Left lobe of liver (tissue), 2 donors: Measurements from ENCODE around the gene KCNQ1. TPM values are rescaled to one million over a fixed set of nuclear protein-coding genes. Genes with fewer than 3 reads are reported as not detected.
A peak's percentile ranks its signal among the peaks of the same experiment; 100 is the strongest.

Source experiments
- ATAC-seq: fragments of 200-7000 bp; cut with Tn5 transposase; one replicate; pipeline ENCODE4 v1.9.1; 2020; ENCODE audit warnings: mild to moderate bottlenecking, moderate library complexity
- DNase-seq: peaks from one replicate; pipeline ENCODE4 v3.0.0-alpha.2; 2020; ENCODE audit warnings: low spot score
- total RNA-seq: library from RNA; stranded (reverse); gene quantifications from one replicate; pipeline ENCODE4 v1.2.1, GENCODE V29; 2021
- donor health status: DM: no; HTN: no; CAD: no; lungs with moderate emphysema.
- donor health status: DM: no; HTN: yes; CAD: no.

Gene KCNQ1
- total RNA-seq, 1 donor from 2014 or later: 2.1 TPM

DNA sequence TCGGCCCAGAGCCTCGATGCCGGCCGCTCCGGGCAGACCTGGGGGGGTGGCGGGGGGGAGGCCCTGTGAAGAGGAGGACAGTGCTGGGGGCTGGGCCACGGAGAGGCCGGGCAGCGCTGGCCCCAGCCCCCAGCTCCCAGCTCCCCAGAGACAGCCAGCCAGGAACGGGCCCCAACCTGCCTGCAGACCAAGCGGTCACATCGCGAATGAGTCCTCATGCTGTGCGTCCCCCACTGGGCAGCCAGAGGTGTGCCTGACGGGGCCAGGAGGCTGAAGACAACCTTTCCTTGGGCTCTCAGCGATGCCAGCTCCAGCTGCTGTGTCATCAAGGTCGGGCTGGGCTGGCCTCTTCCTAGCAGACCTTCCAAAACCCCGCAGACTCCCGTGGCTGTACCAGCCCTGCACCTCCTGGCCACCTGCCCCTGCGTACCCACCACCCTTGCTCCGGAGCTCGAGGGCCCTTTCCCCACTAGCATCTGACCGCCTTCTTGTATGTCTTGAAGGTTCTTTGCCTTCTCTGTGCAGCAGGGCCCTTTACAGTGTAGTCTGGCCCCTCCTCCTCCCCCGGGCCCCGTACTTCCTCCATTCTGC lies 352.4 kb downstream of the KCNQ1 start:
- ATAC-seq: no peak
- DNase-seq: peak; percentile 35

DNA sequence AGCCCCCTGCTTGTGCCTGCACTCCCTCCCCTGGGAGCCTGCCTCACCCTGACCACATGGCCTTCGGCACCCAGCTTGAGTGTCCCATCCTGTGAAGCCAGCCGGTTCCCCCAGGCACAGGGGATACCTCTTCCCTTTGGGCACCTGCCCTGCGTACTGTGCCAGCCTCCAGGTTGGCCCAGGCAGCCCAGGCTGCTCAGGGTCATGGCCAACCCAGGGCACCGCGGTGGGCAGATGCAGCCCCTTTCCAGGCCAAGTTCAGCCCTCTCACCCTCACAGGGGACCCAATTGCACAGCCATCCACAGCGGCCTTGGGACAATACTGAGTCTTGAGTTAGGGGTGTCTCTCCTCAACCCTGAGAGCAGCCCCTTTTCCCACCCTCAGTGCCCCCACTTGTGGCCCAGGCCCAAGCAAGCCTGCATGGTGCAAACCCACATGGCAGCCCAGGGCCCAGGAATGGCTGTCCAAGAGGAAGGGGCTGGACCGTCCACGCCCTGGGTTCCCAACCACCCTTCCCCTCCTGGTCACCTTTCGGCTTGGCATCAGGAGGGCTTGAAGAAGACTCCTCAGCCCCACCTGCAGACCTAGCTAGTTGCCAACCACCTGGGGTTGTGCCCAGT lies 353.0 kb downstream of the KCNQ1 start:
- ATAC-seq: no peak

DNA sequence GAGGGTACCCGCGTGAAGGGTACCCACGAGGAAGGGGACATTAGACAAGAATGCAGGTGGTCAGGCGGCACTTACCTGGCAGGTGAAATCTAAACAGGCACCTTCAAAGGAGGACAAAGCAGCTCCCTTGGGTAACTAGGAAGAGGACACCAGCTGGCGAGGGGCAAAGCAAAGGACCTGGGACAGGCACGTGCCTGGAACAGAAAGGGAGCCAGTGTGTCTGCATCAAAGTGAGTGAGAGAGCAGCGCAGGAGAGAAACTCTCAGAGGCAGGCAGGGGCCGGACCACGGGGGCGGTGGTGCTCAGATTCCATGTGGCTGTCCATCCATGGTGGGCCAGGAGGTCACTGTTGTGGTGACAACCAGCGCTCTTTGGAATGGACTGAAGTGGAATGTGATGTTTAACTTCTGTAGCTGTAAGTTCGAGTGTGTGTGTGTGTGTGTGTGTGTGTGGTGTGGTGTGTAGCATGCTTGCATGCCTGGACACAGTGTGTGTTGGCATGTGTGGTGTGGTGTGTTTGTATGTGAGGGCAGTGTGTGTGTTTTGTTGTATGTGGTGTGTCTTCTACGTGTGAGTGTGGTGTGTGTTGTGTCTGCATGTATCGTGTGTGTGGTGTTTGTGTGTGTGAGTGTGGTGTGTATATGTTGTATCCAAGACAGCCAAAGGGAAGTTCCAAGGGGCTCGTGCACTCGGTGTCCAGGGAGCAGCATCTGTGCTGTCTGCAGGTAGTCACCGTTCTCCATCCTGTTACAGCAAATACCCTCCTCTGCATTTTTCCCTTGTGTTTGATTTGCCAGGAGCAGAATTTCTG lies 354.3 kb downstream of the KCNQ1 start:
- DNase-seq (no peak), ATAC-seq (no peak)

More for the DNA sequence above, 353.0 kb downstream of the KCNQ1 start:
- DNase-seq: peak; percentile 38

DNA sequence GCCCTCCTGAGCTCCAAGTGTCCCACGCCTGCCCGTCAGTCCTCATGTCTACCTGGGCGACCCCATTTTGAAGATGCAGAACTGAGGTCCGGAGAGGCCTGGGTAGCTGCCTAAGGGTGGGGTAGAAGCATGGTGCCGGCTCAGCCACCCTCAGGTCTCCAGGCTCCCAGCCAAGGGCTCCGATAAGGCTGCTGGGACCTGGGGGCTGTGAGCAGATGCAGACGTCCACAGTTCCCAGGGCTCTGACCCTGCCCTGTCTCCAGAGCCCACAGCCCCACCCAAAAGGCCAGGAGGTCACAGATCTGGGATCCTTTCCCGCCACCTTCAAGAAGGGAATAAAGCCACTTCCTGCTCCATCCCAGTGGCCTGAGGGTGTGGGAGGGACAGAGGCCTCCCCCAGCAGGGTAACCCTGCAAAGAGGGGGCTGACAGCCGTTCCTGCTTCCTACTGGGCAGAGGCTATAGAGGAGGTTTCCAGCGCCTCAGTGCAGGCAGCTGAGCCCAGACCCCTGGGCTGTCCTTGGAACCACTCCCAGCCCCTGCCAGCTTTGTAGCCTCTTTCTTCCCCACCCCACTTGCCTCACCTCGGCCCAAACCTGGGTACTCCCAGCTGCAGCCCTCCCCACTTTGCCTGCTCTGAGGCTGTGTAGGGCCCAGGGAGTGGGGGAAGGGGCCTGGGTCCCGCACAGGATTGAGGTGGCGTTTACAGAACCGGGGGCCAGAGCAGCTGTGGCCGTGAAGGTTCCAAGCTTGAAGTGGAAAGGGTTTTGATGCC lies 355.3 kb downstream of the KCNQ1 start:
- DNase-seq (peak; percentile 35), ATAC-seq (no peak)

DNA sequence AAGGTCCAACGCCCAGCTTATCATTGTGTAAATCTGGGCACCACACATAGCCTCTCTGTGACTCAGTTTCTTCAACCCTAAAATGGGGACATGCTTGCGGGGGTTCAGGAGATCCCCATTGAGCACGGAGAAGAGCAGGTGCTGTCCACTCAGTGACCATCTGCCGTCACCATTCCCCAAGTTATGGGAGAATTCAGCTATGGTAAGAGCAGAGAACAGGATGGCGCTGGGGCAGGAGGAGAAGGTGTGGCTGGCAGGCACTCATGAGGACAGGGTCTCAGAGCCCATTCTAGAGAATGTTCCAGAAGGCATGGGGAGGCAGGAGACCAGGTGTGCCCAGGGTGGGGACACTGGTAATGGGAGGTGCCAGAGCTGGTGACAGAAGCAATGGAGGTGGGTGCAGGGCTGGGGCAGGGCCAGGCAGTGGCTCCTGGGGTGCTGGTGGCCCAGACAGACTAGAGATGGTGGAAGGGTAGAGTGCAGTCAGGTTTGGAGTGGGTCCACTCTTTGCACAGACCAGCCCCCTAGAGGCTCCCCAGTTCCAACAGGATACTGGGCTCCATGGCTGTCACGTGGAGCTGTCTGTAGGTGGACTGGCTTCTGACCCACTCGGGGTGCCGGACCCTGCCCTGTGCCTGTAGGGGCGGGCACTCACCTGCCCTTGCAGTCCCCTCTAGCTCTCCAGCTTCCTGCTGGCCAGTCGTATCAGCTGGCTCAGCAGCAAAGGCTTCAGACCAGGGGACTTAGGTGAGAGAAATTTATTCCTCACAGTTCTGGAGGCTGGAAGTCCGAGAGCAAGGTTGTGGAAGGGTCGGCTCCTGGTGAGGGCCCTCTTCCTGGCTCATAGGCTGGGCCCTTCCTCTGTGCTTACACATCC lies 356.1 kb downstream of the KCNQ1 start:
- DNase-seq (no peak), ATAC-seq (no peak)

DNA sequence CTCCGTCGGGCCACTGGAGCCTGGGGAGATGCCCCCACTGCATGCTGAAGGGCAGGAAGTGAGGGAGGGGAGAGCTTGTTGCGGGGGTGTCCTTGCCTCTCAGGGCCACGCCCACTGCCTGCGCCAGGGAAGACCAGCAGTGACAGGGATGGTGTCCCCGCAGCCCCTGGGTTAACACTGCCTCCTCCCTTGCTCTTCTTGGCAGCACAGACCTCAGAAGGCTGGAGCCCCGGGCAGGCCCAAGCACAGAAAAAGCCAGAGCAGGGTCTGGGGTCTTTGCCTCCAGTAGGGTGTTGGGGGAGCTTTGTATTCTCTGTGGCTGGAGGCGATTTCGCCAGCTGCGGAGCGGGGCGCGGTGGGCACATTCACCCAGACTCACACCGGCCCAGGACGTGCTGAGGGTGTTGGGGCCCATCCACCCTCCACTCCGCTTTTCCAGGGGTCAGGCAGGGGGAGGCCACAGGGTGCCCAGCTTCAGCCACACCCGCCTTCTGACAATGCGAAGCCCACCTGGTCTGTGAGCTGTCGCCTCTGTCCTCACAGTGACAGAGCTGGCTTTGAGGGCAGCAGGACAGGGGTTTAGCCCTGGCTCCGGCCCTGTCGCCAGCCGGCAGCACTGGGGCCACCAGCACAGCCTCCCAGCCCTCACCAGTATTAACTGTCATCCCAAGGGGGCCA lies 357.0 kb downstream of the KCNQ1 start:
- ATAC-seq (no peak), DNase-seq (peak; percentile 33)

DNA sequence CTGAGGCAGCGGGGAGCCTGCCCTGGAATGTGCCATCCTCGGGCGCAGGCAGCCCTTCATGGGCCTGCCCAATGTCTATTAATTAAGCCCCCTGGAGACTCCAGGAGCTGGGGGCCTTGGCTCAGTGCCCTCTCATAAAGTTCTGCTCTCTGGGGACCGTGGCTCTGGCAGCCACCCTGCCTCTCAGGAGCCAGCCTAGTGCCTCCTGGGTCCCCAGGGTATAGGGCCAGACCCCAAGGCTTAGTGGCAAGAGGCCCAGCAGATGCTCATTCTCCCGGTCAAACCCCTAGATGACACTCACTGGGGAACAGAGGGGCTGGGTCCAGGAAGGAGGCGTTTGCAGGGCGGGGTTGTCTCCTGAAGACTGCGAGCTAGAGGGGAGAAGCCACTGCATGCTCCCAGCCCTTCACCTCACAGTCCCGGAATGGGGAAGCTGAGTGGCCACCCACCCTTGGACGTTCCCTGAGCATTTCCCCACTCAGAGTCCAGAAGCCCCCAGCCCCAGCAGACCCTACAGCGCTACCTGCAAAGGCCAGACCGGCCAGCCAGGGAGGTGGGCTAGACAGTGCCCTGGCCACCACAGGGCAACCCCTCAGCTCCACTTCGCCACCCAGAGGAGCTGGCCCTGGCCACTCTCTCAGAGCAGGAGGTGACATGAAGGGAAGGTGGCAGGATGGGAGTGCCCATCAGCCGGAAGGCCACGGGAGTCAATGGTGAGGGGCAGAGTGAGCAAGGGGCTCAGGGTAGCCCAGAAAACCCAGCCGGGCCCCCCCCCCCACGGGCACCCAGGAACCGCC lies 357.8 kb downstream of the KCNQ1 start:
- ATAC-seq (no peak), DNase-seq (peak; percentile 35)

DNA sequence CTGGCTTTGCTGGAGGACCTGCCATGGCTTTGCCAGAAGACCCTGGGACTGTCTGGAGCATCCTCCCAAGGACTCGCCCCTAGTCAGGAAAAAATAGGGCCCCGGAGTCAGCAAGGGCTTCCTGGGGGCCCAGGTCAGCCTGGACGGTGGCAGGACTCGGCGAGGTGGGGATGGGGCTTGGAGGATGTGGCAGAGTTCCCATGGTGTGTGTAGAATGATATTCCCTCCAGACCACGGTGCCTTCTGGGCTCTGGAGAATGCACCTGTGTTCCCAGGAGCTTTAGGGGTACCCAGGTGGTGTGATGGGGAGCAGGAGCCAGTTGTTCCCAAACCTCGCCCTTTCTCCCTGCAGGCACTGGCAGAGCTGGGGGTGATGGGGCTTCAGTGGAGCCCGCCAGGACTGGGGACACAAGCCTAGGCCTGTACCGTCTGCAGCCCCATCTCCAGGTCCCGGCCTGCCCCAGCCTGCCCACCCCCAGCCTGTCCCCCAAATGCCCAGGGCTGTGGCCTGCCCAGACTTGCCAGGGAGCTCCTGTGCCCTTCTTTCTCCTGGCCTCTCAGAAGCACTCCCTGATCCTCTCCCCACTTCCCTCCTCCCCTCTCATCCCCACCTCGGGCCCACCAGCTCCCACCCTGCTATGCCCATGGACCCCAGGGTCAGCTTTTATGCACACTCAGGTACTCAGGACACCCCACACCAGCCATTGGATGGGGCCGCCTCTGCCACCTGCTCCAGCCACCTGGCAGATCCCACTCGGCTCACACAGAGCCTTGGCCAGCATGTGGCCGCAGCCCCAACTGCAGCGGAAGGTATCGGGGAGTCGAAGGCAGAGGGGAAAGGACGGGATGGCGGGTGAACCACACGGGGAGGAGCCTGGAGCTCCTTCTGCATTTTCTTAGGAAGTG lies 358.6 kb downstream of the KCNQ1 start:
- no peak for ATAC-seq
- peak; percentile 40 for DNase-seq

DNA sequence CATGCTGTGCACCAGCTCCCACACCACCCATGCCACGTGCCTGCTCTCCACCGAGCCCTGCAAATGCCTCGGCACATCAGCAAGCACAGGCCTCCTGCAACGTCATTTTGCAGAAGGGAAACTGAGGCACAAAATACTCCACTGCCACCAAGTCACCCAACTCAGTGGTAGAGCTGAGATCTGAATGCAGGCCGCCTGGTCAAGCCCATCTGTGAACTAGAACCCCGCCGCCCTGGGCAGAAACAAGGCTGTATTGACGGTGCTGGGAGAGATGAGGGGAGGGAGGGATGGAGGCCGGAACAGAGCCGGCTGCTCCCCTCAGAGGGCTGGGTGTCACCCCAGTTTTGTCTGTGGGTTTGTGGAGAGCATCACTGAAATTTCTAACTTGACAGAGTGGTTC lies 359.4 kb downstream of the KCNQ1 start:
- DNase-seq (no peak), ATAC-seq (no peak)

DNA sequence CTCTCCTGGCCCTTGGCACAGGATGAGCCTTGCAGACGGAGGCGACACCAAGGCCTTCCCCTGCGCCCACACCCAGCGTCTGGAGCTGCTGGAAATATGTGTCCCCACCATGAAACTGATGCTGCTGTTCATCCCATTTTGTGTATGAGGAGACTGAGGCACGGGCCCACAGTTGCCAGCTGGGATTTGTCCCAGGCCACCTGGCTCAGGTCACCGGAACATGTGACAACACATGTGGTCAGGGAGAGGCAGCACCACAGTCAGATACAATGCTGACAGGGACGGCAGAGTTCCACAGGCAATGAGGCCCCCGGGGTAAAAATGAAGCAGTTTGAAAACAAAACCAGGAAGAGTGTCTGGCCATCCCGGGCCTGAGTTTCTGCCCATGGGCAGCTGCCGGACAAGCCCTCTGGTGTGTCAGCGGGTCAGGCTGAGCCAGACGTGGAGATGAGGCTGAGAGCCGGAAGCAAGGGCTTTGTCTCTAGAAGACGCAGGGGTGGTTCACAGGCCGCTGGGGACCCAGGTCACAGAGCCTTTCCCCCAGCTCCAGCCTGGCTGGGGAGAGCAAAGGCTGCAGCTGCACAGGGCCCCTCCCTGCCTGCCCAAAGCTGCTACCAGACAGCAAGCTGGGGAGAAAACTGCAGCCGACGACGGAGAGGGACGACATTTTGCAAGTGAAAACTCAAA lies 360.0 kb downstream of the KCNQ1 start:
- no peak for ATAC-seq
- DNase-seq: peak; percentile 33

DNA sequence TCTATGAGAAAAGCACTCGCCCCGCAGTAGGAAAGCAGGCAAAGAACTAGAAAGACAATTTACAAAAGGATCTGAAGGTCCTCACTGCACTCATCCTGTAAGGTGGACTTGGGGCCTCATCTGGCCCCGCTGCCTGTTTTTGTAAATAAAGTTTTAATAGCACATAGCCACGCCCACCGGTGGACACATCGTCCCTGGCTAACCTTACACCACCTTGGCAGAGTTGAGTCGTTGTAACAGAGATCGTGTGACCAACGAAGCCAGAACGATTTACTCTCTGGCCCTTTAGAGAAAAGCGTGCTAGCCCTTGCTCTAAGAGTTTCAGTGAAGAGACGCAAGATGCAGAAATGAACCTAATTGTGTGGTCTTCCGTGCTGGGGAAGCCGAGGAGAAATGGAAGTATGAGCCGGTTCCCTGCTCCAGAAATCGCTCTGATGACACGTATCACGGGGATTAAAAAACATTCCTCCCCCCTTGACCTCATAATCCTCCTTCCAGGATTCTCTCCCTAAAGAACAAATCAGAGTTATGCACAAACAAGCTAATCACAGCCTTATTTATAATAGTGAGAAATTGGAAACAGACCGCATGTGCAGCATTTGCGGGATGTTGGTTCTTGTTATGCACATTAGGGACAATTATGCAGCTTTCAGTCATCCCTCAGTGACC lies 360.7 kb downstream of the KCNQ1 start:
- ATAC-seq (no peak), DNase-seq (peak; percentile 28)

DNA sequence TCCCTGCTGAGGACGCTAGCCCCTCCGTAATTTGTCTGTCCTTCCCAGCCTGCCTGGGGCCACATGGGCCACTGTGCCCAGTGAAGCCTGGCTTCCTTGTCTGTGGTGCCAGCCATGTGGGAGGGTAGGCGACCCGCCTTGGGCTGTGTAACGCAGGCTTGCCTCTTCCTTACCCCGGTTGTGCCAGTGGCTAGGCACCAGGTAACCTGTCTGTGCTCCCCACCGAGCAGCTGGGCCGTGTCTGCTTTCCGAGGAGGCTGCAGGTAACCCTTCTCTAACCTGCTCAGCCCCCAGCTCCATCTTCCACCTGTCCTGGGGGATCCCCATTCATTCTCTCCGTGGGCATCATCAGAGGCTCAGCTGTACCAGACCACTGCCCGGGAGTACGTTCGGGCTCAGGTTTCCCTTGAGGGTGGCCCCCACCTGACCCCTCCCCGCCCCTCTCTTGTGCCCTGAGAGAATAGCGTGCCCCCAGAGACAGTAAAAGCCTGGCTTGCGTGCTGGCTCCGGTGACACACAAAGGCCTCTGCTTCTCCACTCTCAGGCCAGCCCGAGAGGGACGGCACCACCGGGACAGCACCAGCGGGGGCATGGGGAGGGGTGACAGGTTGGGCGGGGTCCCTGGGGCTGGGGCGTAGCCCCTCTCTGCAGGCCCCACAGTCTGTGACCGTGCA lies 361.7 kb downstream of the KCNQ1 start:
- ATAC-seq (no peak), DNase-seq (peak; percentile 39)

DNA sequence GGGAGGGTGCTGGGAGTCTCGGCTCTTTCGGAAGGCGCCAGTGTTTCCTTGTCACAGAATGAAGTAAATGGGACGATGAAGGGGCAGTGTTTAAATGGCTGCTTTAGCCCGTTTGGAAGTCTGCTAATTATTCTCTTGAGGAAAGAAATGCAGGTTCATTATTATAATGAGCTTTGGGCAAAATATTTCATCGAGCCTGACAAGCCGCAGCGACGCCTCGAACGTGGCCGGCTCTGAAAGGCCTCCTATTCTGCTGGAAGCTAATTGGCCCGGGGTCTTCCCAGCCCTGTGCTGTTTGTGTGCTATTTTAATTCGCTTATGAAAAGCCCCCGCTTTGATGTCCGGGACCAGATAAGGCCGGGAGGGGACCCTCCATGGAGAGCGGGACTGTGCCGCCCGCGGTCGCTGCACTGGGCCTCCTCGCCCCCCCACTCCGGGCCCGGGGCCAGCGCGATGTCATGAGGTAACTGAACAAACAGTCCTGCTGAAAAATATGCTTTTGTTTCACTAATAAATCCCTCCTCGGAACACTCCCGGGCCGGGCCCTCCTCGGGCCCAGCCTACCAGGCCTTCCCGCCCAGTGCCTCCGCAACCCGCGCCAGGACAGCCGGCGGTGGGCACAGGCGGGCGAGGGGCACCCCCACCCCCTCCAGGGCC lies 362.3 kb downstream of the KCNQ1 start:
- peak; percentile 23 for ATAC-seq

DNA sequence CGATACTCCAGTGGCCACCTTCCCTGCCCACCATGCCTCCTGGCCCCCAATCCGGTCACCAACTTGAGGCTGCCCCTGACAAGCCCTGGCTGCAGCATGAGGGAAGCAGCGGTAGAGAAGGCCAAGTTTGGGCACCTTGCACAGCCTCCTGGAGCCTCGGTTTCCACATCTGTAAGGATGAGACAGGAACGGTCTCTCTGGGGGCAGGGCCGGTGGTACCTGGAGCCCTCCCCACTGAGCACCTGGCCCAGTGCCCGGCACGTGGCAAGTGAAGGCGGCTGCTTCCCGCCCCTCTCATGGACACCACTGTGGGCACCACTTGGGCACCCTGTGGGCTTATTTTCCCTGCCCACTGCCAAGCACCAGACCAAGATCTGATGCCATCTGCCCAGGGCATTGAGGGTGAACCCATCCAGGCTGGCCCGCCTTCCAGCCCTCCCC lies 363.0 kb downstream of the KCNQ1 start:
- ATAC-seq: no peak
- peak; percentile 44 for DNase-seq

More for the DNA sequence above, 362.3 kb downstream of the KCNQ1 start:
- peak; percentile 46 for DNase-seq
